Hepatocyte (in vitro differentiated cells): Measurements from ENCODE around the gene RPL39L. TPM values are rescaled to one million over a fixed set of nuclear protein-coding genes. Genes with fewer than 3 reads are reported as not detected.

ENCODE experiments used
- DNase-seq: peaks from one replicate; pipeline ENCODE4 v3.0.0-alpha.2; 2016; ENCODE audit warnings: low spot score
- H2AFZ ChIP-seq: fragments of 200-600 bp; sonication (generic); 2 replicates; pipeline ENCODE4 v1.6.0; 2016; ENCODE audit warnings: antibody characterized with exemption, mild to moderate bottlenecking
- H3K27ac ChIP-seq: fragments of 200-600 bp; sonication (generic); 2 replicates; pipeline ENCODE4 v1.5.1; 2016; ENCODE audit warnings: mild to moderate bottlenecking
- H3K27me3 ChIP-seq: fragments of 200-600 bp; sonication (generic); 2 replicates; pipeline ENCODE4 v1.6.1; 2016
- H3K36me3 ChIP-seq: fragments of 200-600 bp; sonication (generic); replicated peaks from 2 replicates; pipeline ENCODE4 v1.5.1; 2016; ENCODE audit warnings: low read depth; ENCODE audit not compliant: insufficient read depth
- H3K4me1 ChIP-seq: fragments of 200-600 bp; sonication (generic); 2 replicates; pipeline ENCODE4 v1.5.1; 2016; ENCODE audit warnings: mild to moderate bottlenecking, moderate library complexity; ENCODE audit not compliant: insufficient read depth
- H3K4me2 ChIP-seq: fragments of 200-600 bp; sonication (generic); 2 replicates; pipeline ENCODE4 v1.6.0; 2016
- H3K4me3 ChIP-seq: fragments of 200-600 bp; sonication (generic); 2 replicates; pipeline ENCODE4 v1.5.1; 2016; ENCODE audit warnings: mild to moderate bottlenecking
- H3K79me2 ChIP-seq: fragments of 200-600 bp; sonication (generic); 2 replicates; pipeline ENCODE4 v1.6.0; 2017; ENCODE audit warnings: mild to moderate bottlenecking
- H3K9me2 ChIP-seq: fragments of 200-600 bp; sonication (generic); replicated peaks from 2 replicates; pipeline ENCODE4 v1.6.0; 2017; ENCODE audit warnings: mild to moderate bottlenecking; ENCODE audit not compliant: insufficient read depth
- H3K9me3 ChIP-seq: fragments of 200-600 bp; sonication (generic); 2 replicates; pipeline ENCODE4 v1.5.1; 2016; ENCODE audit warnings: low read depth, mild to moderate bottlenecking
- H4K20me1 ChIP-seq: fragments of 200-600 bp; sonication (generic); 2 replicates; pipeline ENCODE4 v1.6.0; 2016; ENCODE audit warnings: mild to moderate bottlenecking; ENCODE audit not compliant: insufficient read depth, poor library complexity, severe bottlenecking
- EZH2 ChIP-seq: fragments of 200-600 bp; sonication (generic); IDR thresholded peaks from 2 replicates; pipeline ENCODE4 v1.6.1; 2016; ENCODE audit warnings: antibody characterized with exemption, mild to moderate bottlenecking, borderline replicate concordance
- EZH2phosphoT487 ChIP-seq: fragments of 200-600 bp; sonication (generic); IDR thresholded peaks from one replicate; pipeline ENCODE4 v1.6.1; 2018; ENCODE audit warnings: antibody characterized with exemption, mild to moderate bottlenecking, low read depth, moderate library complexity; ENCODE audit not compliant: unreplicated experiment, severe bottlenecking
- WGBS: methylation state at CpG from one replicate; pipeline ENCODE4 v1.1.6; 2016; ENCODE audit warnings: low lambda C conversion rate; ENCODE audit errors: missing lambda C conversion rate; 5-methylcytosine and 5-hydroxymethylcytosine counted together
- polyA plus RNA-seq: library from polyadenylated mRNA; unstranded; fragments of >200 nt; fragmentation: Nextera tagmentation; extraction: Ambion mirVana; gene quantifications from 2 replicates; pipeline ENCODE4 v1.2.1, GENCODE V29; 2016
- total RNA-seq: library from RNA; depleted of rRNA; stranded (reverse); fragments of >200 nt; gene quantifications from 2 replicates; pipeline ENCODE4 v1.2.3, GENCODE V29; 2014
- TF ChIP-seq, protein P1 (sequence below): fragments of 200-600 bp; sonication (generic); IDR thresholded peaks from 2 replicates; pipeline ENCODE4 v1.5.1; 2016; ENCODE audit warnings: antibody characterized with exemption, mild to moderate bottlenecking; ENCODE audit not compliant: poor library complexity

The RPL39L gene
- total RNA-seq (9.7 and 16.8 TPM in 2 replicates), polyA plus RNA-seq (11.1 and 12.8 TPM in 2 replicates)

DNA sequence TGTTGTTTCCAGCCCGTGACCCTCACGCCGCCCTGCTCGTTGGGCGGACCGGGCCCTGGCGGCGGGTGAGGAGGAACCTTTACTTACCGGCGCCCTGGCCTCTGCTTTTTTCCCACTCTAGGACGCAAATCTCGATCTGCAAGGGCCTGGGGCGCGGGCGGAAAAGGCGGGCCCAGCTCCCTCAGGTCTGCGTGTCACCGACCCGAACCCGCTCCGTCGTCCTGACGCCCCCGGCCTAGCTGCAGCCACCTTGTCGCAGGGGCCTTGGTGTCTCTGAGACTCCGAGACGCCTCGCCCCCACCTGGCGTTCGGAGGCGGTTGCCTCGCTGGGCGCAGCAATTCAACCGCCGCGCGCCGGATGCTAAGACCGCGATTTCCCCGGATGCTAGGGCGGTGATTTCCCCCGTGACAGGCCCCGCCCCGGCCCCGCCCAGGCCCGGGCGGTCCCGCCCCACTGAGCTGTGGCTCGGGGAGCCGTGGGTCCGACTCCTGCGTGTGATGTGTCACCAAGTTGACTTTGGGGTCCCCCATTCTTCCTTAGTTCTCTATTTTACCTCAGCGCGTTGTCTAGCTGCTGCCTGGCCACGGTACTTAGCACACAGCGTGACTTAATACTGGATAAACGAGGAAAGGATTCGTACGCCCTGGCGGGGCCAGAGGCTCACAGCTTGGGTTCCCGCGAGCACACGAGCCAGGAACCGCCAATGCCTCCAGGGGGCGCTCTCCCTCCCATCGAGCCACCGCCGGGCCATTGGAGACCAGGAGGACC is at the start of gene RPL39L:
RPL39L (minus strand) TSS at position 371 of the 769 bp plus-strand sequence. CDS start 18,196 bp downstream, outside the sequence.
- no peaks in the 10 kb centered on the region for H3K36me3 ChIP-seq
- peak; percentile 92 for DNase-seq
- H4K20me1 ChIP-seq = no peaks in the 10 kb centered on the region
- H3K9me3 ChIP-seq = no peaks in the 10 kb centered on the region
- H3K9me2 ChIP-seq = no peaks in the 10 kb centered on the region
- 9% methylated on average over 64 of the region's 69 CpGs for WGBS
- H3K4me1 ChIP-seq = no peaks in the 10 kb centered on the region
- peak within 1 kb of the TSS; percentile 51 for H3K27ac ChIP-seq
- H3K27me3 ChIP-seq = no peaks in the 10 kb centered on the region
- H2AFZ ChIP-seq = peak within 1 kb of the TSS; percentile 93
- H3K79me2 ChIP-seq = no peaks in the 10 kb centered on the region
- no peak for TF ChIP-seq EZH2
- TF ChIP-seq, protein P1, sequence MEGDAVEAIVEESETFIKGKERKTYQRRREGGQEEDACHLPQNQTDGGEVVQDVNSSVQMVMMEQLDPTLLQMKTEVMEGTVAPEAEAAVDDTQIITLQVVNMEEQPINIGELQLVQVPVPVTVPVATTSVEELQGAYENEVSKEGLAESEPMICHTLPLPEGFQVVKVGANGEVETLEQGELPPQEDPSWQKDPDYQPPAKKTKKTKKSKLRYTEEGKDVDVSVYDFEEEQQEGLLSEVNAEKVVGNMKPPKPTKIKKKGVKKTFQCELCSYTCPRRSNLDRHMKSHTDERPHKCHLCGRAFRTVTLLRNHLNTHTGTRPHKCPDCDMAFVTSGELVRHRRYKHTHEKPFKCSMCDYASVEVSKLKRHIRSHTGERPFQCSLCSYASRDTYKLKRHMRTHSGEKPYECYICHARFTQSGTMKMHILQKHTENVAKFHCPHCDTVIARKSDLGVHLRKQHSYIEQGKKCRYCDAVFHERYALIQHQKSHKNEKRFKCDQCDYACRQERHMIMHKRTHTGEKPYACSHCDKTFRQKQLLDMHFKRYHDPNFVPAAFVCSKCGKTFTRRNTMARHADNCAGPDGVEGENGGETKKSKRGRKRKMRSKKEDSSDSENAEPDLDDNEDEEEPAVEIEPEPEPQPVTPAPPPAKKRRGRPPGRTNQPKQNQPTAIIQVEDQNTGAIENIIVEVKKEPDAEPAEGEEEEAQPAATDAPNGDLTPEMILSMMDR = peak; percentile 92
- H3K4me3 ChIP-seq = peak within 1 kb of the TSS; percentile 31
- peak within 1 kb of the TSS; percentile 87 for H3K4me2 ChIP-seq

DNA sequence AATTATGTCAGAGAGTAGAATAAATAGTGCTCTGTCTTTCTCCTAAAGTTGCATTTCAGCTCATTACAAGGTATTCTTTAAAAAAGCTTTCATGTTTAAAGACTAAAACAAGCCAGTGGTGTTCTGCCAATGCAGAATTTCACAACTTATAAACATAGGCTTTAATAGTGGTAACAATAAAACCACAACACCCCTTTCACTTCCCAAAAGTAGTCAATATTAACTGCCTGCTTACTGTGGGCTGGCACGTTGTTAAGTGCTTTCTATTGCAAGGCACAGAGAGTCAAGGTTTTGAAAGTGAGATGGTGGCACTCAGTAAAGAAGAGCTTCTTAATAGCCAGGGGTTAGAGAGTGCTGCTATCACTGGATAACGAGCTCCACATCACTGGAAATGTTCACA is 49.6 kb upstream of the RPL39L start:
- H3K79me2 ChIP-seq = no peaks in the 10 kb centered on the region
- no peak overlapping the region for H2AFZ ChIP-seq
- no peaks in the 10 kb centered on the region for H4K20me1 ChIP-seq
- no peak overlapping the region for H3K27ac ChIP-seq
- H3K4me3 ChIP-seq = no peak overlapping the region
- TF ChIP-seq, protein P1 = no peak
- no peak for TF ChIP-seq EZH2
- no peak for TF ChIP-seq EZH2phosphoT487
- WGBS = 57% methylated on average over 2 of the region's 2 CpGs
- H3K9me3 ChIP-seq = no peaks in the 10 kb centered on the region
- no peak overlapping the region for H3K4me2 ChIP-seq
- no peaks in the 10 kb centered on the region for H3K36me3 ChIP-seq
- H3K9me2 ChIP-seq = no peaks in the 10 kb centered on the region
- H3K4me1 ChIP-seq = peaks cover 9% of the 10 kb centered on the region
- no peaks in the 10 kb centered on the region for H3K27me3 ChIP-seq
- no peak for DNase-seq

DNA sequence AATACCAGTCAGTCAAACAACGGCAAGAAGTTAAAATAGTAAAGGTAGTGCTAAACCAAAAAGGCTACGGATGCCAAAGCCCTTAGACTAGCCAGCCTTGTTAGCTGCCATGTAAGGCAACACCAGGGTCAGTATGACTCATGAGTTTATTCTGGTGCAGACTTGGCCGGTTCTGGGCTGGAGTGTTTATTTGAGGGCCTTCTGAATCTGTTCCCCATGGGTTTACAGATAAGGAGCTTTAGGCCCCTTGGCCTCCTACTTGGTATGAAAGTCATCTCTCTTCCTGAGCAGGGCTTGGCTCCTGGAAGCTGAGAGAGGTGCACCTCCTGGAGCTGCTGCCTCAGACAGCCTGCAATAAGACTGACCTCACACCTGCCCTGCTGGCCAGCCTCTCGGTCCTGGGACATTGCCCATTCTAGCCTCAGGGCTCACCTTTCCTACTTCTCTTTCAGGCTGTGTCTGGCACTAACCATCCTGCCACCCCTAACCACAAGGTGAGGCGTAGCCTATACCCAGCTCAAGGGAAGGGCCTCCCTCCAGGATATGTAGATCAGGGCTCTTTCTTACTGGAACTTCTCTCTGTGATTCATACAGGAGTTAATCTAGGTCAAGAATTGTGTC is 47.6 kb upstream of the RPL39L start:
- Histone ChIP-seq H3K79me2 (no peaks in the 10 kb centered on the region), H3K9me2 (no peaks in the 10 kb centered on the region), H3K36me3 (no peaks in the 10 kb centered on the region), H3K4me3 (no peak overlapping the region), H3K9me3 (no peaks in the 10 kb centered on the region), H3K4me1 (peaks cover 13% of the 10 kb centered on the region), H3K27ac (peak overlapping the region; percentile 71), H3K27me3 (no peaks in the 10 kb centered on the region), H4K20me1 (no peaks in the 10 kb centered on the region), H3K4me2 (peak overlapping the region; percentile 49), H2AFZ (no peak overlapping the region)
- 45% methylated on average over 5 of the region's 5 CpGs for WGBS
- no peak for TF ChIP-seq EZH2phosphoT487
- TF ChIP-seq, protein P1 = no peak
- TF ChIP-seq EZH2 = no peak
- DNase-seq = peak; percentile 57
